ENCODE measurements around the gene STAT4.

Gene STAT4

GRCh38 chr2:191150600-191151330, at the start of gene STAT4:
STAT4 (minus strand) TSS chr2:191150994; CDS start chr2:191148203, 2,791 bp downstream.
- in situ Hi-C loops (cut with MboI; ENCODE audit: low sequenced_read_pairs) = no loop called here

GRCh38 chr2:191199929-191200512, 49.2 kb upstream of the STAT4 start:
- in situ Hi-C loops (cut with MboI; ENCODE audit: low sequenced_read_pairs) = no loop called here

GRCh38 chr2:191198271-191198670, 47.5 kb upstream of the STAT4 start:
- in situ Hi-C loops (cut with MboI; ENCODE audit: low sequenced_read_pairs) = no loop called here

GRCh38 chr2:191197096-191197495, 46.3 kb upstream of the STAT4 start:
- in situ Hi-C loops (cut with MboI; ENCODE audit: low sequenced_read_pairs) = no loop called here

GRCh38 chr2:191195021-191195420, 44.2 kb upstream of the STAT4 start:
- in situ Hi-C loops (cut with MboI; ENCODE audit: low sequenced_read_pairs) = no loop called here

- in situ Hi-C loops (cut with MboI; ENCODE audit: low sequenced_read_pairs) = no loop called here
Measured at GRCh38 chr2:191190861-191191552, 40.2 kb upstream of the STAT4 start.

GRCh38 chr2:191190435-191190834, 39.6 kb upstream of the STAT4 start:
- in situ Hi-C loops (cut with MboI; ENCODE audit: low sequenced_read_pairs) = no loop called here

GRCh38 chr2:191189112-191189635, 38.4 kb upstream of the STAT4 start:
- in situ Hi-C loops (cut with MboI; ENCODE audit: low sequenced_read_pairs) = no loop called here

- in situ Hi-C loops (cut with MboI; ENCODE audit: low sequenced_read_pairs) = no loop called here
Measured at GRCh38 chr2:191188550-191189093, 37.8 kb upstream of the STAT4 start.

- in situ Hi-C loops (cut with MboI; ENCODE audit: low sequenced_read_pairs) = no loop called here
Measured at GRCh38 chr2:191187105-191187829, 36.5 kb upstream of the STAT4 start.

GRCh38 chr2:191184457-191184856, 33.7 kb upstream of the STAT4 start:
- in situ Hi-C loops (cut with MboI; ENCODE audit: low sequenced_read_pairs) = no loop called here

- in situ Hi-C loops (cut with MboI; ENCODE audit: low sequenced_read_pairs) = no loop called here
Measured at GRCh38 chr2:191183516-191183915, 32.7 kb upstream of the STAT4 start.

GRCh38 chr2:191183081-191183480, 32.3 kb upstream of the STAT4 start:
- in situ Hi-C loops (cut with MboI; ENCODE audit: low sequenced_read_pairs) = no loop called here

- in situ Hi-C loops (cut with MboI; ENCODE audit: low sequenced_read_pairs) = no loop called here
Measured at GRCh38 chr2:191180713-191181112, 29.9 kb upstream of the STAT4 start.

GRCh38 chr2:191180276-191180675, 29.5 kb upstream of the STAT4 start:
- in situ Hi-C loops (cut with MboI; ENCODE audit: low sequenced_read_pairs) = no loop called here

GRCh38 chr2:191178806-191179514, 28.2 kb upstream of the STAT4 start:
- in situ Hi-C loops (cut with MboI; ENCODE audit: low sequenced_read_pairs) = no loop called here

- in situ Hi-C loops (cut with MboI; ENCODE audit: low sequenced_read_pairs) = no loop called here
Measured at GRCh38 chr2:191177751-191178736, 27.2 kb upstream of the STAT4 start.

GRCh38 chr2:191176801-191177438, 26.1 kb upstream of the STAT4 start:
- in situ Hi-C loops (cut with MboI; ENCODE audit: low sequenced_read_pairs) = no loop called here

GRCh38 chr2:191176305-191176704, 25.5 kb upstream of the STAT4 start:
- in situ Hi-C loops (cut with MboI; ENCODE audit: low sequenced_read_pairs) = no loop called here
